B cell (primary cell): ENCODE measurements around the gene KIF3A. TPM values are rescaled to one million over a fixed set of nuclear protein-coding genes. Genes with fewer than 3 reads are reported as not detected.

Source experiments
- ATAC-seq: fragments of 200-7000 bp; cut with Tn5 transposase; one replicate; pipeline ENCODE4 v1.10.0; 2021; ENCODE audit warnings: low read depth, mild to moderate bottlenecking, moderate number of reproducible peaks, moderate library complexity
- CTCF ChIA-PET: fragments of 350-600 bp; sonication (Branson Sonifier 250); formaldehyde crosslinking; loops from one replicate; lab custom pipeline; 2021; ENCODE audit warnings: antibody characterized with exemption, inconsistent platforms; lab: Charles Lee
- POLR2A ChIA-PET: fragments of 350-600 bp; sonication (Branson Sonifier 250); formaldehyde crosslinking; loops from one replicate; lab custom pipeline; 2021; ENCODE audit warnings: antibody characterized with exemption; lab: Charles Lee
- DNase-seq: peaks from one replicate; pipeline ENCODE4 v3.0.0; 2013
- H2AFZ ChIP-seq: 2 replicates; pipeline ENCODE4 v1.6.1; 2012; ENCODE audit warnings: mild to moderate bottlenecking, low read depth, low read length; ENCODE audit not compliant: insufficient read depth, poor library complexity, severe bottlenecking
- H3K27ac ChIP-seq, 2 donors: 1 replicate in 1 of 2; 2 replicates in 1 of 2; pipeline ENCODE4 v1.5.1; 2012 to 2013; ENCODE audit warnings: low read length in 2 of 2, mild to moderate bottlenecking in 2 of 2, moderate library complexity in 1 of 2
- H3K27me3 ChIP-seq, 4 experiments: fragments of 200-600 bp in 1 of 4; sonication (generic) in 1 of 4; replicated peaks in 1 of 4; 1 replicate in 2 of 4; 2 replicates in 2 of 4; pipeline versions ENCODE4 v1.6.1 to v1.7.0; 2013 to 2016; ENCODE audit warnings: low read length in 3 of 4, mild to moderate bottlenecking in 2 of 4, mixed read lengths in 1 of 4, moderate library complexity in 1 of 4; ENCODE audit not compliant: insufficient read depth in 4 of 4, control insufficient read depth in 3 of 4; ENCODE audit errors: control extremely low read depth in 1 of 4
- H3K36me3 ChIP-seq, 2 experiments: replicated peaks in 1 of 2; 1 replicate in 1 of 2; 2 replicates in 1 of 2; pipeline versions ENCODE4 v1.6.1 to v1.7.1; 2013; ENCODE audit warnings: low read length in 1 of 2; ENCODE audit not compliant: insufficient read depth in 2 of 2, control insufficient read depth in 1 of 2; ENCODE audit errors: control extremely low read depth in 1 of 2, extremely low read depth in 1 of 2
- H3K4me1 ChIP-seq, 2 donors: fragments of 200-600 bp in 1 of 2; sonication (generic) in 1 of 2; 1 replicate in 1 of 2; 2 replicates in 1 of 2; pipeline versions ENCODE4 v1.5.1 to v1.6.1; 2013 to 2017; ENCODE audit warnings: low read length in 2 of 2; ENCODE audit not compliant: control insufficient read depth in 2 of 2, insufficient read depth in 2 of 2
- H3K4me2 ChIP-seq: replicated peaks from 2 replicates; pipeline ENCODE3; 2012; ENCODE audit warnings: mild to moderate bottlenecking, low read depth, low read length; ENCODE audit not compliant: poor library complexity, severe bottlenecking
- H3K4me3 ChIP-seq, 5 experiments: fragments of 200-600 bp in 1 of 5; sonication (generic) in 1 of 5; 1 replicate in 3 of 5; 2 replicates in 2 of 5; pipeline versions ENCODE4 v1.5.1 to v1.7.0; 2011 to 2016; ENCODE audit warnings: low read length in 4 of 5, mild to moderate bottlenecking in 4 of 5, low read depth in 2 of 5, control low read depth in 1 of 5, moderate library complexity in 1 of 5; ENCODE audit not compliant: insufficient read depth in 1 of 5; ENCODE audit errors: control extremely low read depth in 1 of 5, extremely low read depth in 1 of 5
- H3K79me2 ChIP-seq: fragments of 200-600 bp; sonication (generic); one replicate; pipeline ENCODE4 v1.6.0; 2016; ENCODE audit warnings: low read length; ENCODE audit not compliant: control insufficient read depth, insufficient read depth
- H3K9ac ChIP-seq: fragments of 200-600 bp; sonication (generic); 2 replicates; pipeline ENCODE4 v1.6.1; 2017; ENCODE audit warnings: mild to moderate bottlenecking, low read length, moderate library complexity
- H3K9me3 ChIP-seq, 3 donors: one replicate each; pipeline versions ENCODE4 v1.6.1 to v1.7.1; 2013; ENCODE audit warnings: low read length in 2 of 3; ENCODE audit not compliant: control insufficient read depth in 2 of 3, insufficient read depth in 1 of 3; ENCODE audit errors: control extremely low read depth in 1 of 3
- H4K20me1 ChIP-seq: 2 replicates; pipeline ENCODE4 v1.6.0; 2012; ENCODE audit warnings: mild to moderate bottlenecking, low read length; ENCODE audit not compliant: insufficient read depth, control insufficient read depth, poor library complexity, severe bottlenecking
- H3K27ac Mint-ChIP-seq: one replicate; pipeline ENCODE4 v1.8.0; 2021; ENCODE audit warnings: mixed read lengths
- H3K27me3 Mint-ChIP-seq: one replicate; pipeline ENCODE4 v1.8.0; 2021; ENCODE audit warnings: mixed read lengths
- H3K4me1 Mint-ChIP-seq: one replicate; pipeline ENCODE4 v1.8.0; 2021; ENCODE audit warnings: mixed read lengths
- H3K4me3 Mint-ChIP-seq: one replicate; pipeline ENCODE4 v1.8.0; 2021; ENCODE audit warnings: mixed read lengths
- H3K9me3 Mint-ChIP-seq: one replicate; pipeline ENCODE4 v1.8.0; 2022; ENCODE audit warnings: mixed read lengths; ENCODE audit not compliant: insufficient read depth
- EZH2 ChIP-seq: IDR thresholded peaks from 2 replicates; pipeline ENCODE4 v1.6.1; 2012; ENCODE audit warnings: borderline replicate concordance, low read depth, mild to moderate bottlenecking, moderate library complexity, low read length; ENCODE audit not compliant: insufficient read depth, poor library complexity, severe bottlenecking
- WGBS: methylation state at CpG from one replicate; pipeline ENCODE4 v1.1.5; 2013; ENCODE audit warnings: missing lambda C conversion rate; ENCODE audit not compliant: insufficient coverage; 5-methylcytosine and 5-hydroxymethylcytosine counted together
- intact Hi-C: fragments of 100-400 bp; cut with micrococcal nuclease; formaldehyde crosslinking; loops from one replicate; pipeline ENCODE4 v1.10.0; 2022
- polyA plus RNA-seq: library from polyadenylated mRNA; depleted of rRNA; stranded (reverse); fragments of >200 nt; gene quantifications from 2 replicates; pipeline ENCODE4 v1.2.3, GENCODE V29; 2012
- total RNA-seq, 2 donors: library from RNA; stranded (reverse); fragments of 120-200 nt in 1 of 2; gene quantifications; 1 replicate in 1 of 2; 2 replicates in 1 of 2; pipeline versions ENCODE4 v1.2.3 to v1.2.4, GENCODE V29; 2013 to 2022
- TF ChIP-seq, protein P1 (sequence below): fragments of 200-600 bp; IDR thresholded peaks from one replicate; pipeline ENCODE4 v1.8.0; 2022; ENCODE audit warnings: antibody characterized with exemption, mild to moderate bottlenecking

The KIF3A gene
- total and polyA plus RNA-seq, 2 donors (not counting 1 experiment from before 2014, with no cell fraction given) = 1.3 to 16.0 TPM

DNA sequence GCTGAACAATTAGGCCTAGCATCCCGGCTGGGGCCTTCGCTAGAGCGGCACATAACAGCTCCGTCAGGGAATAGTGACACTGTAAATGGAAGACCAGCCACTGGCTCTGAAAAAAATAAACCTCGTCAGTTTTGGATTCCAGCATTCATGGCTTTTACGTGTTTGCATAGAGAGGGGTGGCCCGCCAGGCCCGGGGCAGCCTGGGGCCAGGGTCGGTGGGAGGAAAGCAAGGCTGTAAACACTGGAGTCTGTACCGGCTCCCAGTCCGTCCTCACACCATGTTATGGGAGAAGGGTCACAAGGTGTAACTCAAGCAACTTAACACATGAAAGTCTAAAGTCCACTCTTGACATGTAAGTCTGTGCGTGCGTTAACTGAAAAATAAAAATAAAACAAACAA, 21.1 kb upstream of the KIF3A start:
- H3K4me1 ChIP-seq = no peaks in the 10 kb centered on the region
- Mint-ChIP-seq H3K27ac (no peak overlapping the region), H3K9me3 (no peaks in the 10 kb centered on the region), H3K27me3 (no peaks in the 10 kb centered on the region), H3K4me1 (no peaks in the 10 kb centered on the region), H3K4me3 (no peak overlapping the region)
- H3K36me3 ChIP-seq = no peaks in the 10 kb centered on the region
- H3K27ac ChIP-seq = no peak overlapping the region
- no peak for TF ChIP-seq EZH2
- TF ChIP-seq, protein P1, sequence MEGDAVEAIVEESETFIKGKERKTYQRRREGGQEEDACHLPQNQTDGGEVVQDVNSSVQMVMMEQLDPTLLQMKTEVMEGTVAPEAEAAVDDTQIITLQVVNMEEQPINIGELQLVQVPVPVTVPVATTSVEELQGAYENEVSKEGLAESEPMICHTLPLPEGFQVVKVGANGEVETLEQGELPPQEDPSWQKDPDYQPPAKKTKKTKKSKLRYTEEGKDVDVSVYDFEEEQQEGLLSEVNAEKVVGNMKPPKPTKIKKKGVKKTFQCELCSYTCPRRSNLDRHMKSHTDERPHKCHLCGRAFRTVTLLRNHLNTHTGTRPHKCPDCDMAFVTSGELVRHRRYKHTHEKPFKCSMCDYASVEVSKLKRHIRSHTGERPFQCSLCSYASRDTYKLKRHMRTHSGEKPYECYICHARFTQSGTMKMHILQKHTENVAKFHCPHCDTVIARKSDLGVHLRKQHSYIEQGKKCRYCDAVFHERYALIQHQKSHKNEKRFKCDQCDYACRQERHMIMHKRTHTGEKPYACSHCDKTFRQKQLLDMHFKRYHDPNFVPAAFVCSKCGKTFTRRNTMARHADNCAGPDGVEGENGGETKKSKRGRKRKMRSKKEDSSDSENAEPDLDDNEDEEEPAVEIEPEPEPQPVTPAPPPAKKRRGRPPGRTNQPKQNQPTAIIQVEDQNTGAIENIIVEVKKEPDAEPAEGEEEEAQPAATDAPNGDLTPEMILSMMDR = no peak
- DNase-seq = no peak
- H3K4me3 ChIP-seq = no peak overlapping the region
- 98% methylated on average over 11 of the region's 13 CpGs for WGBS
- no peaks in the 10 kb centered on the region for H3K9me3 ChIP-seq
- POLR2A ChIA-PET = no interaction called here
- H3K4me2 ChIP-seq = no peak overlapping the region
- H2AFZ ChIP-seq = no peak overlapping the region
- H3K27me3 ChIP-seq = no peaks in the 10 kb centered on the region
- H3K79me2 ChIP-seq = no peaks in the 10 kb centered on the region
- ATAC-seq = no peak
- intact Hi-C loops = no loop called here
- no peaks in the 10 kb centered on the region for H4K20me1 ChIP-seq
- CTCF ChIA-PET = no interaction called here
- H3K9ac ChIP-seq = no peak overlapping the region

DNA sequence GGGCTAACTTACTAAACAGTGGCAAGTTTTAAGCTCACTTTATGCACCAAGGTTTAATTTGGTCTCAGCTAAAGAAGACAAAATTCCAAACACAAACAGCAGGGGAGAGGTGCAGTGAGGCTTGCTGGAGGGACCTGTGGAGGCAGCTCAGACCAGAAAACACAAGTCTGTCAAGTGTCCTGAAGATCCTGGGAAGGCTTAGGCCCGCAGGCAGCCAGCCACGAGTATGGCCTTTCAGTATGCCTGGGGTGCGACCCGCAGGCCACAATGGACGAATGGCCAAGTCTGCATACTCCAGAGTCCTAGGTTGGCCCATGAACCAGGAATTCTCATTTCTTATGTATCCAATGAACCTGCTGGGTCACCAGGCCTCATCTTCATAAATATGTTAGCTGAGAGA, 19.2 kb upstream of the KIF3A start:
- no peaks in the 10 kb centered on the region for H4K20me1 ChIP-seq
- DNase-seq = no peak
- 98% methylated on average over 5 of the region's 5 CpGs for WGBS
- no peaks in the 10 kb centered on the region for H3K79me2 ChIP-seq
- no peak for ATAC-seq
- H3K4me3 Mint-ChIP-seq = no peak overlapping the region
- H3K36me3 ChIP-seq = no peaks in the 10 kb centered on the region
- no peaks in the 10 kb centered on the region for H3K27me3 ChIP-seq
- no peaks in the 10 kb centered on the region for H3K9me3 Mint-ChIP-seq
- ChIA-PET CTCF (interaction anchor here (1.2 to 1.3 kb wide), 2 partner anchors 10 to 64 kb away, joined by 3 to 5 read pairs; partner anchors contain the start of gene CCNI2), POLR2A (no interaction called here)
- H3K27ac ChIP-seq = no peak overlapping the region
- TF ChIP-seq, protein P1 = no peak
- no peak for TF ChIP-seq EZH2
- no peaks in the 10 kb centered on the region for H3K27me3 Mint-ChIP-seq
- no peak overlapping the region for H3K27ac Mint-ChIP-seq
- H3K4me1 Mint-ChIP-seq = peaks cover 4% of the 10 kb centered on the region
- no peak overlapping the region for H3K4me2 ChIP-seq
- H3K9me3 ChIP-seq = no peaks in the 10 kb centered on the region
- intact Hi-C loops = no loop called here
- no peak overlapping the region for H2AFZ ChIP-seq
- no peak overlapping the region for H3K4me3 ChIP-seq
- no peak overlapping the region for H3K9ac ChIP-seq
- H3K4me1 ChIP-seq = no peaks in the 10 kb centered on the region
